MM.1S (cell line): ENCODE results near the gene ITGA6.

Experiments
- DNase-seq: peaks from one replicate; pipeline ENCODE4 v3.0.0-alpha.2; 2015
- H2AFZ ChIP-seq: fragments of 300-600 bp; sonication (generic); 2 replicates; pipeline ENCODE4 v1.6.0; 2016; ENCODE audit warnings: antibody characterized with exemption, low read length
- H3F3A ChIP-seq: fragments of 300-600 bp; sonication (generic); 2 replicates; pipeline ENCODE4 v1.6.1; 2016; ENCODE audit warnings: mild to moderate bottlenecking, antibody characterized with exemption, low read length, moderate library complexity, mixed read lengths; ENCODE audit not compliant: insufficient read depth
- H3K27ac ChIP-seq: fragments of 300-600 bp; sonication (generic); 2 replicates; pipeline ENCODE4 v1.5.1; 2016; ENCODE audit warnings: mild to moderate bottlenecking, low read length
- H3K27me3 ChIP-seq: fragments of 300-600 bp; sonication (generic); replicated peaks from 2 replicates; pipeline ENCODE4 v1.6.0; 2016; ENCODE audit warnings: low read length; ENCODE audit not compliant: insufficient read depth
- H3K36me3 ChIP-seq: fragments of 300-600 bp; sonication (generic); replicated peaks from 2 replicates; pipeline ENCODE4 v1.6.1; 2016; ENCODE audit warnings: mild to moderate bottlenecking, low read length, mixed read lengths; ENCODE audit not compliant: insufficient read depth
- H3K4me1 ChIP-seq: fragments of 300-600 bp; sonication (generic); 2 replicates; pipeline ENCODE4 v1.6.1; 2016; ENCODE audit warnings: low read length, mixed read lengths
- H3K4me2 ChIP-seq: fragments of 300-600 bp; sonication (generic); 2 replicates; pipeline ENCODE4 v1.6.0; 2016; ENCODE audit warnings: low read depth, low read length
- H3K4me3 ChIP-seq: fragments of 300-600 bp; sonication (generic); 2 replicates; pipeline ENCODE4 v1.5.1; 2016; ENCODE audit warnings: low read length, mixed read lengths
- H3K79me2 ChIP-seq: fragments of 300-600 bp; sonication (generic); 2 replicates; pipeline ENCODE4 v1.6.1; 2016; ENCODE audit warnings: mixed run types, low read length, mixed read lengths
- H3K9ac ChIP-seq: fragments of 300-600 bp; sonication (generic); 2 replicates; pipeline ENCODE4 v1.6.1; 2016; ENCODE audit warnings: low read length, mixed read lengths
- H3K9me2 ChIP-seq: fragments of 300-600 bp; sonication (generic); replicated peaks from 2 replicates; pipeline ENCODE4 v1.6.1; 2016; ENCODE audit warnings: mild to moderate bottlenecking, low read length, mixed read lengths; ENCODE audit not compliant: insufficient read depth
- H3K9me3 ChIP-seq: fragments of 300-600 bp; sonication (generic); replicated peaks from 2 replicates; pipeline ENCODE4 v1.6.1; 2016; ENCODE audit warnings: mild to moderate bottlenecking, low read length, mixed read lengths; ENCODE audit not compliant: insufficient read depth
- H4K20me1 ChIP-seq: fragments of 300-600 bp; sonication (generic); 2 replicates; pipeline ENCODE4 v1.6.1; 2016; ENCODE audit warnings: mild to moderate bottlenecking, low read length, moderate library complexity, mixed read lengths; ENCODE audit not compliant: insufficient read depth
- CTCF ChIP-seq: fragments of 300-600 bp; sonication (generic); IDR thresholded peaks from 2 replicates; pipeline ENCODE4 v1.5.1; 2016; ENCODE audit warnings: antibody characterized with exemption, low read length, mixed read lengths
- EZH2 ChIP-seq: fragments of 300-600 bp; sonication (generic); optimal IDR thresholded peaks from 2 replicates; pipeline ENCODE3; 2017; ENCODE audit warnings: low read depth, mild to moderate bottlenecking, antibody characterized with exemption, low read length, mixed read lengths
- EZH2phosphoT487 ChIP-seq: fragments of 300-600 bp; sonication (generic); IDR thresholded peaks from 2 replicates; pipeline ENCODE4 v1.6.1; 2018; ENCODE audit warnings: antibody characterized with exemption, low read length

The ITGA6 gene

GRCh38 chr2:172510088-172510487 lies 82.7 kb downstream of the ITGA6 start:
- Histone ChIP-seq H3K4me3 (no peak overlapping the region), H3F3A (no peaks in the 10 kb centered on the region), H3K36me3 (no peaks in the 10 kb centered on the region), H3K9ac (no peak overlapping the region), H3K4me2 (no peak overlapping the region), H3K27ac (no peak overlapping the region), H3K9me2 (no peaks in the 10 kb centered on the region), H3K79me2 (peaks cover 23% of the 10 kb centered on the region), H3K27me3 (no peaks in the 10 kb centered on the region), H3K4me1 (no peaks in the 10 kb centered on the region), H3K9me3 (no peaks in the 10 kb centered on the region), H2AFZ (no peak overlapping the region), H4K20me1 (no peaks in the 10 kb centered on the region)
- TF ChIP-seq EZH2, result no peak
- TF ChIP-seq EZH2phosphoT487, result no peak
- no peak for TF ChIP-seq CTCF
- DNase-seq, result no peak

GRCh38 chr2:172510548-172510947 lies 83.2 kb downstream of the ITGA6 start:
- no peaks in the 10 kb centered on the region for H3K9me3 ChIP-seq
- peaks cover 24% of the 10 kb centered on the region for H3K79me2 ChIP-seq
- no peaks in the 10 kb centered on the region for H3K36me3 ChIP-seq
- no peak overlapping the region for H3K4me3 ChIP-seq
- no peaks in the 10 kb centered on the region for H3K4me1 ChIP-seq
- no peaks in the 10 kb centered on the region for H3K27me3 ChIP-seq
- H4K20me1 ChIP-seq, result no peaks in the 10 kb centered on the region
- no peak for DNase-seq
- no peak overlapping the region for H3K27ac ChIP-seq
- no peak overlapping the region for H3K9ac ChIP-seq
- H3K9me2 ChIP-seq, result no peaks in the 10 kb centered on the region
- no peaks in the 10 kb centered on the region for H3F3A ChIP-seq
- no peak for TF ChIP-seq EZH2phosphoT487
- TF ChIP-seq CTCF, result no peak
- TF ChIP-seq EZH2, result no peak
- H3K4me2 ChIP-seq, result no peak overlapping the region
- H2AFZ ChIP-seq, result no peak overlapping the region

- no peak for DNase-seq
- TF ChIP-seq EZH2 (no peak), EZH2phosphoT487 (no peak), CTCF (no peak)
- Histone ChIP-seq H3K9me3 (no peaks in the 10 kb centered on the region), H4K20me1 (no peaks in the 10 kb centered on the region), H3F3A (no peaks in the 10 kb centered on the region), H3K27me3 (no peaks in the 10 kb centered on the region), H2AFZ (no peak overlapping the region), H3K9me2 (no peaks in the 10 kb centered on the region), H3K4me1 (no peaks in the 10 kb centered on the region), H3K27ac (no peak overlapping the region), H3K4me2 (no peak overlapping the region), H3K79me2 (peaks cover 35% of the 10 kb centered on the region), H3K4me3 (no peak overlapping the region), H3K36me3 (no peaks in the 10 kb centered on the region), H3K9ac (no peak overlapping the region)
These were observed 85.6 kb downstream of the ITGA6 start for GRCh38 chr2:172512810-172513523.
